Measurements from ENCODE around the gene CCDC60. TPM values are rescaled to one million over a fixed set of nuclear protein-coding genes. Genes with fewer than 3 reads are reported as not detected.

The CCDC60 gene
- total RNA-seq (2021; ENCODE audit: unreplicated experiment) (not detected), Bru-seq, nascent RNA (percentile 1 among the genes with signal in this experiment), BruChase-seq, experiment 1, labeled RNA remaining after a 6-hour chase (percentile 1 among the genes with signal in this experiment), BruChase-seq, experiment 2, labeled RNA remaining after a 2-hour chase (percentile 1 among the genes with signal in this experiment)
- polyA plus RNA-seq (2012): not detected in 2 replicates
- long read RNA-seq: 0 reads

DNA sequence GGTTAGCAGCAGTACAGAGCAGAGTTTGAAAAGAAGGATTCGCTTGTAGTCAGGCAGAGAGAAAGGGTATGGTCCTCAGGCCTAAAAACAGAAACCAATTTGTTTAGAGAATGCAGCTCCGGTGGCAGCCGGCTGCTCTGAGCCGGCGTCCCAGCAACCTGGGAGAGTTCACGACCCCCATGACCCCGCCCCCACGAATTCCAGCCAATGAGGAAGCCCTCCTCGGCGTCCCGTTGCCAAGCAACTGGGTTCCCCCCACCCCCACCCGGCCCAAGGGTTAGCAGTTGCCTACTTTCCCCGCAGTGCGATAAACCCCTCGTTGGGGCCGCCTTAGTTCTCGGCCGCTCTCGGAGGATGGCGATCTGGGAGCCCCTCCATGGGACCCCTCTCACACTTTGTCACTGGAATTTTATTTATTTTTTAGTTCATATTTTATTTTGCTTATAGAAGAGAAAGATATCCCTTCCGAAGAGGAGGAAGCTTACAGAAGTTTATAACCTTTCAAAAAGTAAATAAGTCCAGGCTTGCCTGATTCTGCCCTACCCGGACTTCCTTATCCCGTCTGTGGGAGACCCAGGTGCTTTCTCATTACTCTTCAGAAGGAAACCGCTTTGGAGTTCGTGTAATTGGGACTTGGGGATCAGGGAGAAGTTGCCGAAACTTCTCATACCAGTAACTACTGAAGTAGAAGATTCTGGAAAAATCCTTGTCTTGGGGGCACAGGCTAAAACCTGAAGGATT lies at the start of gene CCDC60:
TSS of gene CCDC60 (plus strand) at position 300 of the 741 bp plus-strand sequence. CDS start 448 bp downstream, outside the sequence.
- H3K4me2 ChIP-seq (ENCODE audit: low read length): no peak within 1 kb of the TSS
- RAD21 ChIA-PET (ENCODE audit: low non-redundant PET in 1 of 2, low total read pairs in 2 of 2, uncharacterized antibody in 2 of 2, unreplicated experiment in 2 of 2): no interaction called here
- no peaks in the 10 kb centered on the region for H3K36me3 ChIP-seq (ENCODE audit: control insufficient read depth in 1 of 2, insufficient read depth in 2 of 2, low read length in 2 of 2)
- no peak for TF ChIP-seq ZFX (IDR thresholded peaks at IDR 0.05)
- TF ChIP-seq SIN3A (IDR thresholded peaks at IDR 0.05; ENCODE audit: low read depth): no peak
- no peak for TF ChIP-seq ZNF274 (IDR thresholded peaks at IDR 0.05; ENCODE audit: low read depth, low read length)
- no peak for TF ChIP-seq SP1 (IDR thresholded peaks at IDR 0.05; ENCODE audit: low read depth)
- TF ChIP-seq, protein P1, sequence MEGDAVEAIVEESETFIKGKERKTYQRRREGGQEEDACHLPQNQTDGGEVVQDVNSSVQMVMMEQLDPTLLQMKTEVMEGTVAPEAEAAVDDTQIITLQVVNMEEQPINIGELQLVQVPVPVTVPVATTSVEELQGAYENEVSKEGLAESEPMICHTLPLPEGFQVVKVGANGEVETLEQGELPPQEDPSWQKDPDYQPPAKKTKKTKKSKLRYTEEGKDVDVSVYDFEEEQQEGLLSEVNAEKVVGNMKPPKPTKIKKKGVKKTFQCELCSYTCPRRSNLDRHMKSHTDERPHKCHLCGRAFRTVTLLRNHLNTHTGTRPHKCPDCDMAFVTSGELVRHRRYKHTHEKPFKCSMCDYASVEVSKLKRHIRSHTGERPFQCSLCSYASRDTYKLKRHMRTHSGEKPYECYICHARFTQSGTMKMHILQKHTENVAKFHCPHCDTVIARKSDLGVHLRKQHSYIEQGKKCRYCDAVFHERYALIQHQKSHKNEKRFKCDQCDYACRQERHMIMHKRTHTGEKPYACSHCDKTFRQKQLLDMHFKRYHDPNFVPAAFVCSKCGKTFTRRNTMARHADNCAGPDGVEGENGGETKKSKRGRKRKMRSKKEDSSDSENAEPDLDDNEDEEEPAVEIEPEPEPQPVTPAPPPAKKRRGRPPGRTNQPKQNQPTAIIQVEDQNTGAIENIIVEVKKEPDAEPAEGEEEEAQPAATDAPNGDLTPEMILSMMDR (IDR thresholded peaks at IDR 0.05 in 2 of 3, conservative IDR thresholded peaks at IDR 0.05 in 1 of 3; ENCODE audit: borderline replicate concordance in 1 of 3, insufficient read depth in 1 of 3, low read depth in 2 of 3, low read length in 2 of 3): no peak
- TF ChIP-seq MAX (IDR thresholded peaks at IDR 0.05): no peak
- no peak for TF ChIP-seq ATF3 (IDR thresholded peaks at IDR 0.05)
- no peak for TF ChIP-seq YY1 (IDR thresholded peaks at IDR 0.05; ENCODE audit: extremely low read depth, insufficient replicate concordance, low read depth, low read length)
- no peak for TF ChIP-seq JUND (IDR thresholded peaks at IDR 0.05)
- no peak for TF ChIP-seq FOSL1 (IDR thresholded peaks at IDR 0.05; ENCODE audit: low read depth)
- no peak for TF ChIP-seq POLR2AphosphoS5 (IDR thresholded peaks at IDR 0.05; ENCODE audit: low read depth, low read length)
- TF ChIP-seq TCF7L2 (IDR thresholded peaks at IDR 0.05; ENCODE audit: borderline replicate concordance, extremely low read depth, insufficient read depth, insufficient read length): no peak
- TF ChIP-seq POLR2A (IDR thresholded peaks at IDR 0.05; ENCODE audit: borderline replicate concordance, extremely low read depth, insufficient read depth, insufficient read length): no peak
- TF ChIP-seq SRF (IDR thresholded peaks at IDR 0.05; ENCODE audit: low read depth): no peak
- no peak for TF ChIP-seq EZH2 (IDR thresholded peaks at IDR 0.05)
- TF ChIP-seq ELF1 (IDR thresholded peaks at IDR 0.05; ENCODE audit: borderline replicate concordance, low read depth): no peak
- no peak for TF ChIP-seq ZBTB33 (IDR thresholded peaks at IDR 0.05; ENCODE audit: extremely low read depth, insufficient replicate concordance, low read length)
- no peak for TF ChIP-seq CBX3 (IDR thresholded peaks at IDR 0.05; ENCODE audit: low read depth)
- no peak for TF ChIP-seq RAD21 (IDR thresholded peaks at IDR 0.05; ENCODE audit: low read depth)
- no peak for TF ChIP-seq EGR1 (IDR thresholded peaks at IDR 0.05; ENCODE audit: low read depth)
- no peaks in the 10 kb centered on the region for H3K9me2 ChIP-seq (ENCODE audit: insufficient read depth)
- no peak within 1 kb of the TSS for H3K9ac ChIP-seq (ENCODE audit: low read length)
- ATAC-seq (peak; percentile 27; the same call in 1 of the 2 replicates), DNase-seq (ENCODE audit: low read depth, low spot score) (no peak)
- CTCF ChIA-PET: no interaction called here
- H3K4me1 ChIP-seq (ENCODE audit: control insufficient read depth in 1 of 2, insufficient read depth in 2 of 2, low read length in 2 of 2): no peaks in the 10 kb centered on the region
- no peaks in the 10 kb centered on the region for H4K20me1 ChIP-seq (ENCODE audit: insufficient read depth)
- POLR2A ChIA-PET: no interaction called here
- H2AFZ ChIP-seq (ENCODE audit: low read depth, low read length, poor library complexity, severe bottlenecking): no peak within 1 kb of the TSS
- BruUV-seq (replicated peaks): no TSS peak
- no peaks in the 10 kb centered on the region for H3K79me2 ChIP-seq (ENCODE audit: insufficient read depth, low read length)
- H3K27ac ChIP-seq (ENCODE audit: low read depth, low read length): no peak within 1 kb of the TSS
- no peak within 1 kb of the TSS for H3K4me3 ChIP-seq (replicated peaks in 1 of 2; ENCODE audit: low read depth in 1 of 2, low read length in 2 of 2)
- H3K27me3 ChIP-seq (ENCODE audit: insufficient read depth, low read length): peaks cover 36% of the 10 kb centered on the region
- intact Hi-C loops (cut with micrococcal nuclease): no loop called here
- H3K9me3 ChIP-seq (ENCODE audit: control insufficient read depth in 1 of 2, insufficient read depth in 1 of 2, low read depth in 1 of 2, low read length in 2 of 2): no peaks in the 10 kb centered on the region

All from HCT116 (cell line).